Gastroesophageal sphincter (tissue), 3 donors: ENCODE data around the gene FLOT2.

ENCODE experiments used
- EP300 ChIP-seq: sonication (generic); formaldehyde crosslinking; IDR thresholded peaks from one replicate; pipeline ENCODE4 v1.6.1; 2017; ENCODE audit warnings: antibody characterized with exemption, mild to moderate bottlenecking
- POLR2A ChIP-seq, 2 donors: fragments of 450-650 bp; IDR thresholded peaks; one replicate each; pipeline ENCODE4 v1.6.1; 2017; ENCODE audit warnings: antibody characterized with exemption in 2 of 2, mild to moderate bottlenecking in 2 of 2, moderate library complexity in 1 of 2
- TF ChIP-seq, protein P1 (sequence below), 4 experiments: fragments of 200-600 bp in 2 of 4; fragments of 450-650 bp in 2 of 4; sonication (generic) in 1 of 4; IDR thresholded peaks; one replicate each; pipeline ENCODE4 v1.5.1; 2017 to 2019; ENCODE audit warnings: antibody characterized with exemption in 4 of 4, mild to moderate bottlenecking in 2 of 4, moderate library complexity in 2 of 4

DNA sequence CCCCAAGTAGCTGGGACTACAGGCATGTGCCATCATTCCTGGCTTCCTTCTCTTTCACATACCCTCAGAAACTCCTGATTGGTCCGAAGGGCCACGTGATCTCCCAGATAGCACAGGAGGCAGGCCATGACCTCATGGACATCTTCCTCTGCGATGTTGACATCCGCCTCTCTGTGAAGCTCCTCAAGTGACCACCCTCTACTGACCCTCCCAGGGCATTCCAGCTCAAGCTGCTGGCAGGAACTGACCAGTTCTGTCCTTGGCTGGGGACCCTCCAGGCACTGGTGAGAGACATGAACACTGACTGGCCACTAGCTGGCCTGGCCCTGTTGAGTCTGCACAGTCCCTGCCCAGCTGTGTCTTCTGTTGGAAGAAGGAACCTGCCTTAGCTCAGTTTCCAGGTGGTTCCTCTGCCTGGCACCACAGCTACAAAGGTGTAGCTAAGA, 37.1 kb downstream of the FLOT2 start:
- TF ChIP-seq, protein P1, sequence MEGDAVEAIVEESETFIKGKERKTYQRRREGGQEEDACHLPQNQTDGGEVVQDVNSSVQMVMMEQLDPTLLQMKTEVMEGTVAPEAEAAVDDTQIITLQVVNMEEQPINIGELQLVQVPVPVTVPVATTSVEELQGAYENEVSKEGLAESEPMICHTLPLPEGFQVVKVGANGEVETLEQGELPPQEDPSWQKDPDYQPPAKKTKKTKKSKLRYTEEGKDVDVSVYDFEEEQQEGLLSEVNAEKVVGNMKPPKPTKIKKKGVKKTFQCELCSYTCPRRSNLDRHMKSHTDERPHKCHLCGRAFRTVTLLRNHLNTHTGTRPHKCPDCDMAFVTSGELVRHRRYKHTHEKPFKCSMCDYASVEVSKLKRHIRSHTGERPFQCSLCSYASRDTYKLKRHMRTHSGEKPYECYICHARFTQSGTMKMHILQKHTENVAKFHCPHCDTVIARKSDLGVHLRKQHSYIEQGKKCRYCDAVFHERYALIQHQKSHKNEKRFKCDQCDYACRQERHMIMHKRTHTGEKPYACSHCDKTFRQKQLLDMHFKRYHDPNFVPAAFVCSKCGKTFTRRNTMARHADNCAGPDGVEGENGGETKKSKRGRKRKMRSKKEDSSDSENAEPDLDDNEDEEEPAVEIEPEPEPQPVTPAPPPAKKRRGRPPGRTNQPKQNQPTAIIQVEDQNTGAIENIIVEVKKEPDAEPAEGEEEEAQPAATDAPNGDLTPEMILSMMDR (IDR thresholded peaks at IDR 0.05), result no peak
- TF ChIP-seq POLR2A (IDR thresholded peaks at IDR 0.05) (no peak), EP300 (no peak)
